ENCODE results near the gene MPP1. TPM values are rescaled to one million over a fixed set of nuclear protein-coding genes. Genes with fewer than 3 reads are reported as not detected.

MPP1 gene
- total RNA-seq (2022) (1.3 TPM in 1 of 2 replicates, not detected in the other), Bru-seq, nascent RNA (percentile 6 among the genes with signal in this experiment), BruChase-seq, experiment 1, labeled RNA remaining after a 6-hour chase (percentile 8 among the genes with signal in this experiment), BruChase-seq, experiment 2, labeled RNA remaining after a 2-hour chase (percentile 10 among the genes with signal in this experiment)
- long read RNA-seq, result 0 reads

- Mint-ChIP-seq H3K9me3 (ENCODE audit: low read depth, unreplicated experiment) (no peaks in the 10 kb centered on the region), H3K4me3 (ENCODE audit: low read depth, unreplicated experiment) (peak within 1 kb of the TSS; percentile 83), H3K4me1 (ENCODE audit: low read depth, unreplicated experiment) (peaks cover 17% of the 10 kb centered on the region), H3K36me3 (ENCODE audit: insufficient read depth, unreplicated experiment) (peaks cover 9% of the 10 kb centered on the region), H3K27ac (ENCODE audit: unreplicated experiment) (no peak within 1 kb of the TSS), H3K27me3 (ENCODE audit: unreplicated experiment) (peaks cover 61% of the 10 kb centered on the region)
- no TSS peak for BruUV-seq (replicated peaks)
- DNase-seq, result peak; percentile 77
- CTCF ChIA-PET, result interaction anchor here (0.5 to 0.8 kb wide), 2 partner anchors 42 to 807 kb away, joined by 3 to 4 read pairs; partner anchors contain the start of genes DKC1 and SPRY3
- intact Hi-C loops (cut with micrococcal nuclease; ENCODE audit: unreplicated experiment), result no loop called here
- no peak for TF ChIP-seq CTCF (IDR thresholded peaks at IDR 0.05; ENCODE audit: unreplicated experiment)
These were observed at the start of gene MPP1 for GRCh38 chrX:154804957-154805695. Gene MPP1 (minus strand): TSS chrX:154805485. CDS start chrX:154805373, 112 bp downstream.

- no TSS peak for BruUV-seq (replicated peaks)
- no peak overlapping the region for H3K27ac Mint-ChIP-seq (ENCODE audit: unreplicated experiment)
- peaks cover 4% of the 10 kb centered on the region for H3K9me3 Mint-ChIP-seq (ENCODE audit: low read depth, unreplicated experiment)
- intact Hi-C loops (cut with micrococcal nuclease; ENCODE audit: unreplicated experiment), result no loop called here
- no peaks in the 10 kb centered on the region for H3K36me3 Mint-ChIP-seq (ENCODE audit: insufficient read depth, unreplicated experiment)
- TF ChIP-seq CTCF (IDR thresholded peaks at IDR 0.05; ENCODE audit: unreplicated experiment), result no peak
- H3K4me3 Mint-ChIP-seq (ENCODE audit: low read depth, unreplicated experiment), result no peak overlapping the region
- no peak for DNase-seq
- CTCF ChIA-PET, result no interaction called here
- H3K4me1 Mint-ChIP-seq (ENCODE audit: low read depth, unreplicated experiment), result no peaks in the 10 kb centered on the region
- H3K27me3 Mint-ChIP-seq (ENCODE audit: unreplicated experiment), result peaks cover 18% of the 10 kb centered on the region
These were observed 45.8 kb upstream of the MPP1 start for GRCh38 chrX:154850957-154851611.

- CTCF ChIA-PET, result interaction anchor here (1.2 kb wide), 1 partner anchor 91 kb away, joined by 3 read pairs; no protein-coding TSS in a partner anchor
- H3K36me3 Mint-ChIP-seq (ENCODE audit: insufficient read depth, unreplicated experiment), result no peaks in the 10 kb centered on the region
- no peaks in the 10 kb centered on the region for H3K4me1 Mint-ChIP-seq (ENCODE audit: low read depth, unreplicated experiment)
- no peak overlapping the region for H3K27ac Mint-ChIP-seq (ENCODE audit: unreplicated experiment)
- H3K4me3 Mint-ChIP-seq (ENCODE audit: low read depth, unreplicated experiment), result no peak overlapping the region
- intact Hi-C loops (cut with micrococcal nuclease; ENCODE audit: unreplicated experiment), result loop anchor here (2.0 to 5.0 kb wide), 2 partner anchors 92 to 124 kb away; no protein-coding TSS in a partner anchor
- BruUV-seq (replicated peaks), result no TSS peak
- no peaks in the 10 kb centered on the region for H3K9me3 Mint-ChIP-seq (ENCODE audit: low read depth, unreplicated experiment)
- peak; percentile 24 for TF ChIP-seq CTCF (IDR thresholded peaks at IDR 0.05; ENCODE audit: unreplicated experiment)
- DNase-seq, result peak; percentile 3
- peaks cover 47% of the 10 kb centered on the region for H3K27me3 Mint-ChIP-seq (ENCODE audit: unreplicated experiment)
These were observed 35.6 kb upstream of the MPP1 start for GRCh38 chrX:154840856-154841255.

- H3K9me3 Mint-ChIP-seq (ENCODE audit: low read depth, unreplicated experiment), result no peaks in the 10 kb centered on the region
- TF ChIP-seq CTCF (IDR thresholded peaks at IDR 0.05; ENCODE audit: unreplicated experiment), result no peak
- no TSS peak for BruUV-seq (replicated peaks)
- CTCF ChIA-PET, result no interaction called here
- H3K27me3 Mint-ChIP-seq (ENCODE audit: unreplicated experiment), result peaks cover 58% of the 10 kb centered on the region
- no peak overlapping the region for H3K4me3 Mint-ChIP-seq (ENCODE audit: low read depth, unreplicated experiment)
- intact Hi-C loops (cut with micrococcal nuclease; ENCODE audit: unreplicated experiment), result no loop called here
- H3K27ac Mint-ChIP-seq (ENCODE audit: unreplicated experiment), result no peak overlapping the region
- H3K4me1 Mint-ChIP-seq (ENCODE audit: low read depth, unreplicated experiment), result no peaks in the 10 kb centered on the region
- no peak for DNase-seq
- H3K36me3 Mint-ChIP-seq (ENCODE audit: insufficient read depth, unreplicated experiment), result no peaks in the 10 kb centered on the region
These were observed 30.9 kb upstream of the MPP1 start for GRCh38 chrX:154836163-154836562.
